ENCODE measurements around the gene VAT1L.

The VAT1L gene

DNA sequence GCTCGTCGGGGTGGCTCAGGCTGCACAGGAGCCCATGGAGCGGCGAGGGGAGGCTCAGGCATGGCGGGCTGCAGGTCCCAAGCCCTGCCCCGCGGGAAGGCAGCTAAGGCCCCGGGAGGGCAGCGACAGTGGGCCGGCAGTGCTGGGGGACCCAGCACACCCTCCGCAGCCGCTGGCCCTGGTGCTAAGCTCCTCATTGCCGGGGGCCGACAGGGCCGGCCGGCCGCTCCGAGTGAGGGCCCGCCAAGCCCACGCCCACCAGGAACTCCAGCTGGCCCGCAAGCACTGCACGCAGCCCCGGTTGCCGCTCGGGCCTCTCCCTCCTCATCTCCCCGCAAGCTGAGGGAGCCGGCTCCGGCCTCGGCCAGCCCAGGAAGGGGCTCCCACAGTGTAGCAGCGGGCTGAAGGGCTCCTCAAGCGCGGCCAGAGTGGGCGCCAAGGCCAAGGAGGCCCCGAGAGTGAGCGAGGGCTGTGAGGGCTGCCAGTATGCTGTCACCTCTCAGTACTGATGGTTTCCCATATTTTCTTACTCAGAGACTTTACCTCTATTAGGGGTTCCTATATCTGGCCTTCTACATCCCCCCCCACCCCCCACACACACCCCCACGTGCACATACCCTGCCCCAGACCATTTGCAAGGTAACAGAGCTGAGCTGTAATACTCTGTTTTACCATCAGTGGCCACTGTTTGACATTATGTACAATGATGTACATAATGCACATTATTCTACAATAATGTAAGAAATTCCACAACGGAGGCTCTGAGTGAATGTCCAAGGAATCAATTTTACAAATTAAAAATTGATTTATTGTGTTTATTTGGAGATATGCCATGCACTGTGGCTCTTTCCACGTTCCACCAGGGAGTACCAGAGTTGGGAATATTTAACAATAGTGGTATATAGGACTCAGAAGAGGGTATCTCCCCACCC, 3.7 kb upstream of the VAT1L start:
- no peak for DNase-seq

DNA sequence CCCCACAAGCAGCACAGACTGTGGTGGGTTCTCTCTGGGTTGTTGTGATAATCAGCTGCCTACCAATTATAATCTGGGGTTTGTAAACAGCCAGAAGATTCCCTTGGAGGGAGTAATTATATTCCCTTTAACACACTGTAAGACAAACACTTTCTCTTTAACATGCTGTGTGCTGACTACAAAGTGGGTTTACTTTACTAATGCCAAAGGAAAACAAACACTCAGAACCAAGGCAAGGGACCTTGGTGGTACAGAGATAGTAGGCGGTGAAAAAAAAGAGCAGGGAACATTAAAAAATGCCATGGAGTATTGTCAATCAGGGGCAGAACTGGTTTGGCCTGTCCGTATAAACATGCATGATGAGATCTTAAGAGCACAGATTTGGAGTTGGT, 3.0 kb upstream of the VAT1L start:
- no peak for DNase-seq

DNA sequence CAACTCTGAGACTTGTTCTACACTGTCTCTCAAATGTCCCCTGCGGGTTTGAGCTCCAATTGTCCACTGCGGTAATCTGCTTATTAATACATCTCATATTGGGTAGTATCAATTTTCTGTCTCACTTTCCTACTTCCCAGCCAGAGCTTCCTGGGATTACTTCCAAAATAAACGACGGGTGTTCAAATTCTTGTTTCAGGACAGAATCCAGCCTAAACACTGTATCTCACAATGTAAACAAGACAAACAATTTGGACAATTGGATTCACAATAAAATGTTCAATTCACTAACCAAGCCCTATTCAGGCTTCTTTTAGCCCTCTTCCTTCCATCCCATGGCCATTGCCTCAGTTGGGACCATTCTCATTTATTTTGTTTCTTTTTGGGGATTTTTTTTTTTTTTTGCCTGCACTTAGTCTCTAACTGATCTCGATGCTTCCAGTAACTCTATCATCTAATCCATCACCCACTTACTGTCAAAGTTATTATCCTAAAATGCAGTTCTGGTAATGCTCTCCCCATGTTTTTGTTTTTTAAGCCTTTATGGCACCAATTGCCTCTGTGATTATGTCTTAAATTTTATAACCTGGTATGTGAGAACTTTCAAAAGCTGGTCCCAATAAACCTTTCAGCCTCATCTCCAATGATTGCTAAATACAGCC, 2.0 kb upstream of the VAT1L start:
- DNase-seq: no peak

DNA sequence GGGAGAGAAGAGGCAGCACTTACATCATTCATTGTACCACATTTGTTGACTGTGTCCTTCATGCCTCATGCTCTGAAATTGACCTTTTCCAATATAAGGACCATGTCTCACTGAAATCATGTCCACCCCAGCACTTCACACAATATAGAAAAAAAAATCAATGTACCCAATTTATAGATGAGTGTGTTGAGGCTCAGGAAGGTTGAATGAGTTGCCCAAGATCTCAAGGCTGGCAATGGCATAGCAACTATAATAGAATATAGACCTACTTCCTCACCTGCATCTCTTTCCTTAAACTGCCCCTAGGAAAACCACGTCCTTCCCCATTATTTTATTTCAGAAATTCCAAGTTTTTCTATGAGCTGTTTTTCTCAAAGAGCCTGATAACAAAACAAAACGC, 912 bp upstream of the VAT1L start:
- no peak for DNase-seq

DNA sequence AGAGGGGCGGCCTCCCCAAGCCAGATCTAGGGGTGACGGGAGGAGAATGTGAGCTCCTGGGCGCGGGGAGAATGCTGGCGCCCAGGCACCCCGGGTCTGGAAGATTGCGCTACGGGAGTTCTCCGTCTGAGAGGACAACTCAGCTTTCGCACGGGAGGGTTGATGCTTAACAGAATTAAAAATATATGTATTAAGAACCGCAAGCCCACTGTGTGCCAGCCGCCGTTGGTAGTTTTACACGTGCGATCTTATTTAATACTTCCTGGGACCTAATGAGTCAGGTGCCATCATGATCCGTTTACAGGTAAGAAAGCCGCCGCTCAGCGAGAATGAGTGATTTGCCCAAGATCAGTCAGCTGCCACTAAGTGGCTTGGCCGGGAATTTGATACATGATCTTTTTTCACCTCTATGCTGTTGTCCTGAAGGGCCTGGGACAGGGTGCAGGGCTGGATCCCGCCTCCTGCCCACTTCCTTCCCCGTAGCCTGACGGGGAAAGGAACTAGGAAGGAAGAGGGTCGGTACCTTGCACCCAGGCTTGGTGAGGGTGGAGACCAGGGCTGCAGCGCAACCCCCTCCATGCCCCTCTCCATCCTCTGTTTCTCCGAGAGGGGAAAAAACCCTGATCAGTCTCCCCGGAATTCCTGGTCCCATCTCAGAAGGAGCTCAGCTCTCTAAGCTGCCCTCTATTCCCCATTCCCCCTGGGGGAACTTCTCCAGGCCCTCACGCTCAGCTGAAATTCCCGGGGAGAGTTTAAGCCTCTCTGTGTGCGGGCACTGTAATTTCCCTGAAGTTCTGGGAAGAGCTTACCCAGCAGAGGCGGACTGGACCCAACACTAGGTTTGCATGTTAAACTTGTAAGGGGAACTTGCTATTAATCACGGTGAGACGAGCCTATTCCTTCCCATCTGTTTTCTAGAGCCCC, 983 bp downstream of the VAT1L start:
- DNase-seq: no peak

DNA sequence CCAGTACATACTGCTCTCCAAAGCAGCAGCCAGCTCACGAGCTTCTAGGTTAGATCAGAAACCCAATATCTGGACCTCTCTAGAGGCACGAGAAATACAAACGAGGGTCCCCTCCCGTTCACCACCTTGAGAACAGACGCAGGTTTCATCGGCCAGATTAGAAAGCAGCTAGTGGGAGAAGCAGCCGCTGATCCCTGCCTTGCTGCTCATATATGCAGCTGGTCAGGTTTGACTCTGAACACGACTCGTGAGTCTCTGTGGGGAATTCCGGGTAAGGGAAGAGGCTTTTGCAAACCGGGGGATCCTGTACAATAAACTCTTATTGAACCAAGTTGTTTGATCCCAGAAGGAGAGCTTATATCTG, 1.6 kb downstream of the VAT1L start:
- no peak for DNase-seq

DNA sequence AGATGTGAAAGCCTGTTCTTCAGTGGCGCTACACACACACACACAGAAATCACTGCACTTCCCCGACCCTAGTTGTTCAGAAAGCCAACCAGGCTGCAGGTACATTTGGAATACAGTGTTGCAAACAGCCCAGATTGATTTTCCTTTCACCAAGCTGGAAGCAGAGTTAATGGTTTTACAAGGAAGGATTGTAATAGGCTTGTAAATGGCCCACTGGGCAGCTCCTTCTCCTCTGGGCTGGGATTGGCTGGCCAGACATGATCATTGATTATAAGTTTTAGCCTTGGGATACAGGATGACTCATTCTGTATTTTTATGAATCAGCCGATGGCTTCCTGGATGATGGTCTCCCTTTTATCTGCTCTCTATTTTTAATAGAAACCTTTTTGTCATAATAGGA, 2.5 kb downstream of the VAT1L start:
- no peak for DNase-seq

DNA sequence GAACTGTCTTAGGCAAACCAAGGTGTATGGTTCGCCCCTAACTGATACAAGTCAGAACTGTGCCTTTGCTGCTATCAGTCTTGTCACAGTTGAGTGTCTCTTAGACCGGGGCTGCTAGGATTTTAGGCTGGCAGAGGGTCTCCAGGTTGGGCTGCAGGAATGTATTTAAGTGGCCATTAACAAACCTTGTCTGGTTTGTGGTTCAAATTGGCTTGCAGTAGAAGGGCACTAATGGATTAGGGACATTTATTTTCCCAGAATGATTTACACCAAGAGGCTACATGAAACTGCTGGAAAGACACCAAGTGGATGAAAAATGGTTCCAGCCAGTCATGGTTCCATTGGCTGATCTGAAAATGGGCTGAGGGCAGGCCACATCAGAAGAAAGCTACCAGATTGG, 5.1 kb downstream of the VAT1L start:
- no peak for DNase-seq

DNA sequence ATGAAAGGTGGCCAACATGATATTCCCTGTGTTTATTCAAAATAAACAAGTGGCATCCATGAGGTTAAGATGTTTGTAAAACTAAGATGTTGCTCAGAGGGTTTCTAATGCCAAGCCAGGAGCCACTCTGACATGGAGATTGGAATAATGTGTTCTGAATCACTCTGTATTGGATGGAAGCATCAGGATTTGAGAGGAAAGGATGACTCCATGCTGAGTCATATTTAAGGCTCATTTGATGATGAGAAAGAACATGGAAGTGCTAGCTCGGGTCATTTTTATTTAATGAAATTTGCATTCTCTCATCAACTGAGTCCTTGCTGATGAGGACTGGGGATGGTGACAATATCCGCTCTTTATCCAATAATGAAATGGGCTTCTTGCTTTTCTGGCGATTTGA, 6.2 kb downstream of the VAT1L start:
- DNase-seq: peak in 1 of 2 experiments; percentile 41

DNA sequence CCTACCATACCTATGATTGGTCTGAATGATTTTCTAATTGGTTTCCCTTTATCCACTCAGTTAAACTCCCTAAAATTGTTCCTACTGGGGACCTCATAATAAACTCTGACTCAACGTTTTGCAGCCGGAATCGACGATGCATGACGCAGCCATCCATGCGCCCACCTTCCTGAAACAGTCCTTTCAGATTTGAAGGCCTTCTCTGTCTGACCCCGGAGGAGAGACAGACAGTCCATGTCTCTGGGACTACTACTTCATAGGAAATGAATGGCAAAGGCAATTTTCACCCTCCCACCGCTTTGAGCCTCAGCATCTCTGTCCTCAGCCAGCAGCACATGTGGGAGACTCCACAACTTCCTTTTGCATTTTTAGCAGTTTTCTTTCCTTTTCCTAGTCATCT, 13.5 kb downstream of the VAT1L start:
- no peak for DNase-seq

DNA sequence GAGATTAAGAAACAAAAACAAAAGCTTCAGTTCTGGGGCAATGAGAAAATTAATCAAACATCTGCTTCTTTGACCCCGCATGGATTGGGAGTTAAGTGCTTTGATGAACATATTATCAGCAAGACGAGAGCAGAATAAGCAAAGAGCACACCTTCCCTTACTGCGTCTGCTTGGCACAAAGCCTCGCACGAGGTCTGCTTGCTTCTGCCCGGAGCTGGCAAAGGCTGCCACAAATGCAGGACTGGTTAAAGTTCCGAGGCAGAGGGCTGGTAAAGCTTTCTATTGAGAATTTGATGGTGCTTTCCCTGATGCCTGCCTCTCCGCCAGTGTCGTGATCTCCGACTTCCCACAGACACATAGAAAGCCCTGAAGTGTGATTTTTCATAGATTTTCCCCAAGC, 17.0 kb downstream of the VAT1L start:
- DNase-seq: no peak

DNA sequence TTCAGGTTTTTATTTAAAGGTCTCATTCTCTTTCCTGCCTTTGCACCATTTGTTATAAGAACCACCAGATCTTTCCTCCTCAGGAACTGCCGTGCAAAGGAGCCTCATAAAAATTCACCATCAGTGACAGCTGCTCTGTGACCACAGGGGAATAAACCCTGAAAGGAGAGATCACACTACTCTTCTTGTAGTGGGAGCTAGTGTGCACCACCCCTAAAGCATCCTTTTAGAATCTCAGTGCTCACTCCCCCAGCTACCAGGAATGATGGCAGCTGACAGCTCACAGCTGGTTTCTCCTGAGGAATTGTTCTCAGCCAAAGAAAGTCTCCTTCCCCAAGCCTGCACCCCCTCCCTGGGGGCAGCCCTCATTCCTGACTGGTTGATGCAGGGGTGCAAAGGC, 18.7 kb downstream of the VAT1L start:
- DNase-seq: no peak

DNA sequence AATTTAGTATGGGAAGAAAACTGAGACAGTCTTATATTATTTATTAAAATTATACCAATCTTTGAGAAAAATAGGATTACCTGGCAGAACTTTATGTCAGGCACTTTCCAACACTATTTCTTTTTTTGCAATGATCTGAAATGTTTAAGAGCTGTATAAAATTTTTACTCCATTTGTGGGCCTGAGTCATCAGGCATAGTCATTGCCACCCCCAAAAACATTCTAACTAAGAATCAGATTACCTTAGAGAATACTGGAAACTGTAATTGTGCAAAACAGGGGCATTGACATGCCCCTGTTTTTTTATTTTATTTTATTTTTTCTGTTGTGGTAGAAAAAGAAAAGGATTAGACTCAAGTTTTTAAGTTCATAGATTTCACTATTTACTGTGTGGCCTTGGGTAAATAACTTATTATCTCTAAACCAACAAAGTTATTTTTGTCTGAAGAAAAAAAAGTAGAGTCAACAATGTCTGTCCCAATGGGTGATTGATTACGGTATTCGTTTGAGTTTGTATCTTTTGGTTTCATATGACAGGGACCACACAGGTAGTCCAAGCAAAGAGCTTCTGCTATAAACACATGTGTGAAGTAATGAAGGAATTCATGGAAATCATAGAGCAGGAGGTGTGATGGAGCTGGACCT, 24.6 kb downstream of the VAT1L start:
- DNase-seq: no peak

DNA sequence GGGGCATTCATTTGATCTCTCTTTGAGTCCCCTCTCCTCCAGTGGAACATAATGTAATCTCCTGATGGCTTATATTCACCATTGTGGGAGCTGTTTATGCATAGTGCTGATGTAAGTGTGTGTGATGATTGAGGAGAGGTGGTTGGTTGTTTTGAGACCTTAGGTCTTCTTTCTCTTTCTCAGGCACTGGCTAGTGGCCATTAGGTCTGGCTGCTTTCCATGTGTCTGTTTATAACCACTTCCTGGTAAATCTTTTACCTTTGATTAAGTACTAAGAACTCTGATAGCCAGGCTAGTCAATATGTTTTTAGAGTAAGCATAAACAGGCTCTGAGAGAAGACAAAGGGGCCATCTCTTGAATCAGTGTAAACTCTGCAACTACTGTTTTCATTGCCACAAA, 27.9 kb downstream of the VAT1L start:
- DNase-seq: no peak

DNA sequence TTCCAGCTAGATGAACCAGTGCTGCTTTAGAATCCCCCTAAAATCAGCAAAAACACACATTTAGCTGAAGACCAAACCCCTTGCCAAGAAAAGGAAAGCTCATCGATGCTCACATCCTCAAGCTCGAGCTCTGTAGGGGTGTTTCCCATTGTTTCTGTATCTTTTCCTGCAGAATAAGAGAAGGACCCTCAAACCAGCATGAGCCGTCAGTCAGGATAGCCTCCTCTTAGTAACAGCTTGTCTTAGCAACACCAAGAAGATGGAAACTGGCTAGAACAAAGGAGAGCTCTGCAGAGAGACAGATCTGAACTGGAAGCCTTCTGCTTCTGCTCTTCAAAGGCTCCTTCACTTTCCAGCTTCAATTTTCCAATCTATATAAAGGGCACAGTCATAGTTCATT, 32.0 kb downstream of the VAT1L start:
- no peak for DNase-seq

DNA sequence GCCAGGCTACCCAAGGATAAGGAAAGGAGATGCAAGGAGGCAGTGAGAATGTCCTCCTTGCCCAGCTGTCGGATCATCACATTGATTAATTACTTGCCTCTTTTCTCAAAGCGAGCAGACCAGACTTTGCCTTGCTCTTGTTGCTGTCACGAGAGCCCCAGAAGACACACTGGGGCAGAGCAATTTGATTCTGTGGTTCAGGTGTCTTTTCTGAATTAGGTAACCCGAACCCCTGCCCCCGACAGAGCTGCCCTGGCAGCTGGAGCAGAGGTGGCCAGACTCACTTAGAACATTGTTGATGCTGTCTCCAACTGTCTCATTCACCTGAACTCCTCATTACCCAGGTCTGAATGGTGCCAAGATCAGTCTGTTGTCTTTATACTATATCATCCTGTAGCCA, 34.3 kb downstream of the VAT1L start:
- DNase-seq: no peak

DNA sequence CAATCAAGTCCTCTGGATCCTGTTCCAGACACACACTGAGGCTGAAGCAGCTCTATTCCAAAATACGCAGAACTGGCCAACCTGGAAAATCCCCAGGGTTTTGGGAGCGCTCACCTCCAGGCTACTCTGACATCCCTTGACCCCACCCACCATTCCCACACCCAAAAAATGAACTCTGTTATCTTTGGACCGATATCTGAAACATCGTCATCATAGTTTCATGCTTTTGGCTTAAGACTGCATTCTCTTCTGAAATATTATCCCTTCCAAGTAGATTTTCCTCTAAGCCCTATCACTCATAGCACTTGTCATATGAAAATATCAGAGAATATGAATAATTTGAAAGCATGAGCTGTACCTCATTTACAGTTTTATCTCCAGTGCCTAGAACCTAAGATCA, 34.7 kb downstream of the VAT1L start:
- DNase-seq: no peak

DNA sequence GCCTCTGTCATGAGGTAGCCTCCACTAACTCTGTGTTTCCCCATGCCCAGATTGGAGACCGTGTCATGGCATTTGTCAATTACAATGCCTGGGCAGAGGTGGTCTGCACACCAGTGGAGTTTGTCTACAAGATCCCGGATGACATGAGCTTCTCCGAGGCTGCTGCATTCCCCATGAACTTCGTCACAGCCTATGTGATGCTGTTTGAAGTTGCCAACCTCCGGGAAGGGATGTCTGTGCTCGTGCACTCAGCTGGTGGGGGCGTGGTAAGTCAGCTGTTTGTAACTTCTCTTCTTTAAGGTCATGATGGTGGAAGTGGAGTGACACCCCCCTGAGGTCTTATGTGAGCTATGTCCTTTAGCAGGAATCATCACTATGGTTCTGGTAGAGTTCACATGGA, 36.8 kb downstream of the VAT1L start:
- no peak for DNase-seq

DNA sequence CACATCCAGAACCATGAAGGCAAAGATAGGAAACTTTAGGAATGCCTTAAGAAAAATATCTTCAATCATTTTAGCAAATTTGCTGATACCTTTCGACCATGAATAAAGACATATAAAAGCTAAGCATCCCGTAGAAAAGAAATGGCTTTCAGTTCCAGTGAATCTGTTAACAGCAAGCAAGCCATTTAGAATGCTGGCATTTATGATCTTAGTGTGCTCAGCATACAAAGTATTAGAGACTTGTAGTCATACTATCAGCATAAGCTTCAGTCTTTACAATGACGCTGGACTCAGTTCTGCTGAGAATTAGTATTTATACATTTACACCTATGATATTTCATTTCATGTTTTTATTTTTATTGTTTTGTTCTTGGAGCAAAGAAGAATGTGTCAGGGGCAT, 38.7 kb downstream of the VAT1L start:
- DNase-seq: no peak

DNA sequence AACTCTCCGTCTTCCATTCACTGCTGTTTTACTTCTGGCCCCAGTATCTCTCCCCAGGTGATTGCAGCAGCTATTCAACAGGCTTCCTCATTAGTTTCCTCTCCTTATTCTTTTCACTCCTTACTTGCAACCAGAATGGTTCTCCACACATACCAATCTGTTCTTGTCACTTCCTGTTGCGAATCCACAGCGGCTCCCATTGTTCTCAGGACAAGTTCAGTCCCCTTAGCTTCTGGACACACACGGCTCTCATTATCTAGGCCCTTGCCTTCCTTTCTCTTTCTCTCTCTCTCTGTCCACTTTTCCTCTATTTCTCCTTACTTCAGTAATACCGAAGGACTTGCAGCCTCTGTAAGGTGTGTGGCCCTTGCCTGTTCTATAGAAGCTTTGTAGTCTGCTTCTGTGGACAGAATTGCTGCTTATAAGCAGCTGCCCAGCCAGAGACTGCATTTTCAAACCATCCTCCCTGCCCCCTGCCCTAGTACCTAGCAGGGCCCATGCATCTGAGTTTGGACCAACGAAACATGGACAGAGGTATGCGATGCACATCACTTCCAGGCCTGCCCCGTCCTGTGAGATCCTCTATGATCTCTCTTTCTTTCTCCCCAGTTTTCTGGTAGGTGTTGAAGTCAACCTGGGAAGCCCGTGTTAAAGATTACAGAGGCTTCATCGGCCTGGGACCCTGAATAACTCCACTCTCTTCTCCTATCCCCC, 45.7 kb downstream of the VAT1L start:
- DNase-seq: peak; percentile 45 to 83

DNA sequence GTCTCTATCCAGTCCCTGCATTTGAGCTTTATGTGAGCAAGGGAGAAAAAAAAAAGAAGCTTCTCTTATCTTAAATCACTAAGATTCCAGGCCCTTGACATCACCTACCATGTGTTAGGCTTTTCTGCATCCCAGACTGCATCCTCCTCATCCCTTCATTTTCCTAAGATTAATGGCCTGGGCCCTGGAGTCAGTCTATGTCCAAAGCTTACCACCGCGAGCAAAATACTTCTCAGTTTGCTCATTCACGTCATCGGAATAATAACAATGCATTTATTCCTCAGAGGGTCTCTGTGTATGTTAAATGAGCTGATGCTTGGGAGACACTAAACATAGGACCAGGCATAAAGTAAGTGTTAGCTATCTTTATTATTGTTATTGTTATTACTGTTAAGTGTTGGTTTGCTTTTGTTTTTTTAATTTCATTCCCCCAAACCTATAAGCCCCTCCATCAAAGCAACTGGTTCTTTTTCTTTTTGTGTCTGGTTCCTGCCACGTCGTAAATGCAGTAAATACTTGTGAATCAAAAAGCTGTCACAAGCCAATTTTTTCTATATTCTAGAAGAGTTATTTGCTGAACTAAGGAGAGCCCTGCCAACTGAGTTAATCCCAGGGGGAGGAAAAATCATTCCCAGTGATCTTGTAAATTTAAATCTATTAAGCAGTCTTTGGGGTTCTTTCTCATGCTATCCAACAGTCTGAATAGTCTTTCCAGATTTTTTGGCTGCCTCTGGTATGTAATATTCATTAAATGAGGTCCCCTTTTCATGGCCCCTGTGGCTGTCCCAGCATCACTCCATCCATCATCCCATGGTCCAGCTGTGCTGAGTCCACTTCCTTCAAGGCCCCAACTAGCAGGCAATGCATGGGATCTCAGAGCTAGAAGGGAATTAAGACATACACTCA, 46.5 kb downstream of the VAT1L start:
- DNase-seq: peak in 1 of 2 experiments; percentile 25

Measured in SW 1271 (cell line).